ENCODE data around the gene IL21R.

The IL21R gene

DNA sequence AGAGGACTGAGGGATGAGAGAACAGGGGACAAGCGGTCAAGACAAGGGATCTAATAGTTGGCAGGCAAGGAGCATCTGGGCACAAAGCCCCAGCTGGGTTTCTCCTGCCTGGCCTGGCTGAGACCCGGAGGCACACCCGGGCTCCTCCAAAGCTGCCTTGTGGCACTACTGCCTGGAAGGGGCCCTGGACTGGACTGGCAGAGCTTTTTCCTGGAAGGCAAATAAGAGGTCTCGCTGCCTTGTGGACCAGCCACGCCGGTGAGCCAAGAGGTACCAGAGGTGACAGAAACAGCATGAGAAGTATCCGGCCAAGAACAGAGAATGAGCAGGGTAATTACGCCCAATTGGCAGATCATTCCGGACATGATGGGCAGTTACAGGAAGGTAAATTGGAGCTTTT is 83.2 kb downstream of the IL21R start:
- Histone ChIP-seq H3K9ac (ENCODE audit: low read depth in 1 of 2, low read length in 2 of 2) (no peak overlapping the region), H3K36me3 (ENCODE audit: control insufficient read depth in 2 of 2, insufficient read depth in 2 of 2, low read length in 2 of 2) (peaks cover 86 to 90% of the 10 kb centered on the region in 2 donors), H3K9me3 (ENCODE audit: control insufficient read depth in 2 of 2, low read length in 2 of 2) (no peaks in the 10 kb centered on the region), H3K4me3 (ENCODE audit: low read length in 2 of 2) (no peak overlapping the region), H3K27ac (ENCODE audit: low read depth in 2 of 2, low read length in 2 of 2) (no peak overlapping the region), H3K27me3 (ENCODE audit: control insufficient read depth in 2 of 2, insufficient read depth in 2 of 2, low read length in 2 of 2) (no peaks in the 10 kb centered on the region), H3K4me1 (ENCODE audit: control insufficient read depth in 2 of 2, insufficient read depth in 2 of 2, low read length in 2 of 2) (no peaks in the 10 kb centered on the region)

DNA sequence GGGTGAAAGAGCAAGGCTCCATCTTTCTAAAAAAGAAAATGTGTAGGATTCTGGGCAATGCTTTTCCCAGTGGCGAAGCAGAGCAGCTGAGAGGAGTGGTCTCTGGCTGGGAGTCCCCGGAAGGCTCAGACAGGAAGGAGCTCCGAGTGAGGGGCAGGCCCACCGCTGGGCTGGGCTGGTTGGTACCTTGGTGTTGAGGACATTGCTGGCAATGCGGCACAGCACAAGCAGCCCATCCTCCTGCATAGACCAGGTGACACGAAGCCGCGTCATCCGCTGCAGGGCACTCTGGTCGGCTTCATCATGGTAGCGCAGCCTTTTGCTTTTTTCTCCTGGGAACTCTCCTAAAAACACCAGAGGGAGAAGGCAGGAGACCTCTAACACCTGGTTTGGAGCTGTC is 83.8 kb downstream of the IL21R start:
- Histone ChIP-seq H3K9me3 (ENCODE audit: control insufficient read depth in 2 of 2, low read length in 2 of 2) (no peaks in the 10 kb centered on the region), H3K4me1 (ENCODE audit: control insufficient read depth in 2 of 2, insufficient read depth in 2 of 2, low read length in 2 of 2) (no peaks in the 10 kb centered on the region), H3K27me3 (ENCODE audit: control insufficient read depth in 2 of 2, insufficient read depth in 2 of 2, low read length in 2 of 2) (no peaks in the 10 kb centered on the region), H3K36me3 (ENCODE audit: control insufficient read depth in 2 of 2, insufficient read depth in 2 of 2, low read length in 2 of 2) (peaks cover 83 to 95% of the 10 kb centered on the region in 2 donors), H3K27ac (ENCODE audit: low read depth in 2 of 2, low read length in 2 of 2) (no peak overlapping the region), H3K4me3 (ENCODE audit: low read length in 2 of 2) (no peak overlapping the region), H3K9ac (ENCODE audit: low read depth in 1 of 2, low read length in 2 of 2) (no peak overlapping the region)

DNA sequence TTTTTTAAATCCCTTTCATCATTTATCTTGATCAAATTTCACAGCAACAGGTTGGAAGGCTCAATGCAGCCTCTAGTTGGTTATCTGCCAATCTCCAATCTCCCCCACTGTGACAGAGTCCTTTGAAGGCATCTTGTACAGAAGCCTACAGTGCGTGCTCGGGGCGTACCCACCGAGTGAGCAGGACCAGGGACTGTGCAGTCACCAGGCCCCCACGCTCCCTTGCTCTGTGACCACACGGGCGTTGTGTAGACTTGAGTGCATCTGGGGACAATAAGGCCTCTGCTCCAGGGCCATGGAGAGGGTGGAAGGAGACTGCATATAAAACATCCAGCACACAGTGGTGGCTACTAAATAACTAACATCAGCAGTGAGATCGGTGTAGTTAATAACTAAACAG is 84.4 kb downstream of the IL21R start:
- H3K36me3 ChIP-seq (ENCODE audit: control insufficient read depth in 2 of 2, insufficient read depth in 2 of 2, low read length in 2 of 2) = peaks cover 83 to 94% of the 10 kb centered on the region in 2 donors
- no peaks in the 10 kb centered on the region for H3K27me3 ChIP-seq (ENCODE audit: control insufficient read depth in 2 of 2, insufficient read depth in 2 of 2, low read length in 2 of 2)
- no peak overlapping the region for H3K9ac ChIP-seq (ENCODE audit: low read depth in 1 of 2, low read length in 2 of 2)

DNA sequence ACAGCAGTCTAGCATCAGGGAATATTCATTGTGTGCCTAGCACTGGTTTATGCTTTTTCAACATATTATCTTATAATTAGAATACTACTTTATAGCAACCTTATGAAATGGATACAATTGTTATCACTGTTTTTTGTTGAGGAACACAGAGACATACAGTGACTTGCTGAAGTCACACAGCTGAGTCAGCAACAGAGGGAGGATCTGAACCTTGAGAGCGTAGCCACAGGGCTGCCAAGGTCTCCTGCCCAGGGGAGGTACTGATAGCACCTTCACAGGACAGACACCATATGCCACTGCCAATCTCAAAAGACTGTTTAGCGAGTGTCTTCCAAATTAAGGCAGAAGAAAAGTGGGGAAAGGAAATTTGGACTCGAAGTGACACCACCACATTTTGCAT is 84.8 kb downstream of the IL21R start:
- Histone ChIP-seq H3K27me3 (ENCODE audit: control insufficient read depth in 2 of 2, insufficient read depth in 2 of 2, low read length in 2 of 2) (no peaks in the 10 kb centered on the region), H3K27ac (ENCODE audit: low read depth in 2 of 2, low read length in 2 of 2) (no peak overlapping the region), H3K9me3 (ENCODE audit: control insufficient read depth in 2 of 2, low read length in 2 of 2) (no peaks in the 10 kb centered on the region), H3K4me1 (ENCODE audit: control insufficient read depth in 2 of 2, insufficient read depth in 2 of 2, low read length in 2 of 2) (no peaks in the 10 kb centered on the region), H3K9ac (ENCODE audit: low read depth in 1 of 2, low read length in 2 of 2) (no peak overlapping the region), H3K4me3 (ENCODE audit: low read length in 2 of 2) (no peak overlapping the region), H3K36me3 (ENCODE audit: control insufficient read depth in 2 of 2, insufficient read depth in 2 of 2, low read length in 2 of 2) (peaks cover 83 to 94% of the 10 kb centered on the region in 2 donors)

More for the DNA sequence above, 84.4 kb downstream of the IL21R start:
- no peak overlapping the region for H3K27ac ChIP-seq (ENCODE audit: low read depth in 2 of 2, low read length in 2 of 2)
- H3K4me1 ChIP-seq (ENCODE audit: control insufficient read depth in 2 of 2, insufficient read depth in 2 of 2, low read length in 2 of 2) = no peaks in the 10 kb centered on the region
- H3K9me3 ChIP-seq (ENCODE audit: control insufficient read depth in 2 of 2, low read length in 2 of 2) = no peaks in the 10 kb centered on the region
- no peak overlapping the region for H3K4me3 ChIP-seq (ENCODE audit: low read length in 2 of 2)

DNA sequence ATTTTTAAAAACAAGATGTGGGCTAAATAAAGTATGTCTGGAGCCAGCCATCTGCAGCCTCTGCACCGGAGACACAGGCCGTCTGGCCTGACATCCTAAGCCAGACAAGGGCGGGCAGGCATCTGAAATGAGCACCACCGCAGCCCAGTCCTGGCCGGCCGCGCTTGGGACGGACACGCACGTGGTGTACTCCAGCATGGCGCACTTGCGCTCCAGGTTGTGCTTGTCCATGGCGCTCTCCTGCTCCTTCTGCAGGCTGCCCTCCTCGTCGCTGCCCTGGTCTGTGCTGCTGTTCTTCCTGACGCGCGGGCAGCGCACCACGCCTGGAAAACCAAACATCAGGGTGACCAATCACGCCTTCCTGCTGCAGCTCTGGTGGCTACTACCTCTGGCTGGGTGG is 87.4 kb downstream of the IL21R start:
- no peak overlapping the region for H3K9ac ChIP-seq (ENCODE audit: low read depth in 1 of 2, low read length in 2 of 2)
- no peaks in the 10 kb centered on the region for H3K9me3 ChIP-seq (ENCODE audit: control insufficient read depth in 2 of 2, low read length in 2 of 2)
- peaks cover 69 to 90% of the 10 kb centered on the region in 2 donors for H3K36me3 ChIP-seq (ENCODE audit: control insufficient read depth in 2 of 2, insufficient read depth in 2 of 2, low read length in 2 of 2)
- H3K27ac ChIP-seq (ENCODE audit: low read depth in 2 of 2, low read length in 2 of 2) = no peak overlapping the region
- no peaks in the 10 kb centered on the region for H3K4me1 ChIP-seq (ENCODE audit: control insufficient read depth in 2 of 2, insufficient read depth in 2 of 2, low read length in 2 of 2)
- H3K4me3 ChIP-seq (ENCODE audit: low read length in 2 of 2) = no peak overlapping the region
- no peaks in the 10 kb centered on the region for H3K27me3 ChIP-seq (ENCODE audit: control insufficient read depth in 2 of 2, insufficient read depth in 2 of 2, low read length in 2 of 2)

DNA sequence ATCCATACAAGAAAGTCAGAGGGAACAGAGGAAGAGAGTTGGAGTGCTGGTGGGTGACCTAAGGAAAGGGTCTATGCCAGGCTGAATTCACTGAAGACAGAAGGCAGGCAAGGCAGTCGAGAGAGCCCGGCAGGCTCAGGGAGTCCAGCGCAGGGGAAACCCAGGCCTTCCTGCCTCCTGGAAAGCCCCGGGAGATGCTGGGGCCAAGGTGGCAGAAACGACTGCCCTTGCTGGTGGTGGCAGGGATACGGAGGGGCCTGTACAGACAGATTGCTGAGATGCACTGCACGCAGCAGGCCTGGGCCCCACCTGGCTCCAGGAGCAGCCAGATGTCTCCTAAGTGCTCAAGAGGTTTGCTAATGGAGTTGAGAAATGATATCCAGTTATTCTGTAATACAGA is 87.9 kb downstream of the IL21R start:
- H3K27ac ChIP-seq (ENCODE audit: low read depth in 2 of 2, low read length in 2 of 2) = no peak overlapping the region
- no peak overlapping the region for H3K4me3 ChIP-seq (ENCODE audit: low read length in 2 of 2)
- H3K4me1 ChIP-seq (ENCODE audit: control insufficient read depth in 2 of 2, insufficient read depth in 2 of 2, low read length in 2 of 2) = no peaks in the 10 kb centered on the region
- H3K9ac ChIP-seq (ENCODE audit: low read depth in 1 of 2, low read length in 2 of 2) = no peak overlapping the region
- H3K36me3 ChIP-seq (ENCODE audit: control insufficient read depth in 2 of 2, insufficient read depth in 2 of 2, low read length in 2 of 2) = peaks cover 69 to 89% of the 10 kb centered on the region in 2 donors
- H3K27me3 ChIP-seq (ENCODE audit: control insufficient read depth in 2 of 2, insufficient read depth in 2 of 2, low read length in 2 of 2) = no peaks in the 10 kb centered on the region
- H3K9me3 ChIP-seq (ENCODE audit: control insufficient read depth in 2 of 2, low read length in 2 of 2) = no peaks in the 10 kb centered on the region

DNA sequence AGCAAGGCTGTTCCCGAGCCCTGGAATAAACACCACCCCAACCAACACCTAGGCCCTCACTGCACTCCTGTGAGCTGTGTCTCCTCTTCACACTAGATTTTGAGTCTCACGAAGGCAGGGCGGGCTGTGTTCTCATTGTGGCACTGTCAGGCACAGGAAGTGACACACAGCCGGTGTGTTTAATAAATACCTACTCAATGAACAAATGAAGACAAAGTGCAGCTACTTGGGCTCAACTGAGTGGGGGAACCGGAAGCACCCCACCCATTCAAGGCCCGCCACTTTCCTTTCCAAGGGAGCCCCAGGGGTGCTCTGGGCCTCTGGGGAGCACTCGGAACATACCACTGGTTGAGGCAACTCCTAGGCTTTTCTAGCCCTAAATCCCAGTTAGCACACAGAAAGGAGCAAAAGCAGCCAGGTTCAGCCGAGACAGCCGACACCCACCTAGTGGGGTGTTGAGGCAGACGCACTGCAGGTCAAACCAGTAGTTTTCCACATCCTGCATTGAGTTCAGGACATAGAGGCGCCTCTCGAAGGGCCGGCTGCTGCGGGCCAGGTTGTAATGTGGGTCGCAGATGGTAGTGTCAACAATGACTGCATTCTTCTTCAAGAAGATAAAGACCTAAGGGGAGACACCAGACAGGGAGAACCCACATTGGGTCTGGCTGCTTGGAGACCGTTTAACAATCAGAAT is 90.1 kb downstream of the IL21R start:
- Histone ChIP-seq H3K27me3 (ENCODE audit: control insufficient read depth in 2 of 2, insufficient read depth in 2 of 2, low read length in 2 of 2) (no peaks in the 10 kb centered on the region), H3K9me3 (ENCODE audit: control insufficient read depth in 2 of 2, low read length in 2 of 2) (no peaks in the 10 kb centered on the region), H3K36me3 (ENCODE audit: control insufficient read depth in 2 of 2, insufficient read depth in 2 of 2, low read length in 2 of 2) (peaks cover 64 to 84% of the 10 kb centered on the region in 2 donors), H3K9ac (ENCODE audit: low read depth in 1 of 2, low read length in 2 of 2) (no peak overlapping the region), H3K4me3 (ENCODE audit: low read length in 2 of 2) (no peak overlapping the region), H3K27ac (ENCODE audit: low read depth in 2 of 2, low read length in 2 of 2) (no peak overlapping the region), H3K4me1 (ENCODE audit: control insufficient read depth in 2 of 2, insufficient read depth in 2 of 2, low read length in 2 of 2) (no peaks in the 10 kb centered on the region)

DNA sequence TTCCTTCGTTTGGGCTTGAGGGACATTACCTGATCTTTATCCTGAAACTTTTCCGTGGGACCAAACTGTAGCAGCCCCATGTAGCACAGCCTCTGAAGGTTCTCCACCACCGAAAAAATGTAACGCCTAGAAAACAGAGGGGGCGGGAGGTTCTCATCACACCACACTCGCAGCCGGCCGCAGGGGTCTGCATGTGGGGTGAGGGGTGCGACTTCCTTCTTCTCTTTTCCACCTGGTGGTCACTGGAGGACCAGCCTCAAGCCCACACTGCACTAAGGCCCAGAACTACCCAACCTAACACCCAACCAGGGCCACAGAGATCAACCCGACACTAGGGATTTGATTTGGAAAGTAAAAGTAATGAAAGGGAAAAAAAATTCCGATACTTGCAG is 90.6 kb downstream of the IL21R start:
- Histone ChIP-seq H3K9ac (ENCODE audit: low read depth in 1 of 2, low read length in 2 of 2) (no peak overlapping the region), H3K27ac (ENCODE audit: low read depth in 2 of 2, low read length in 2 of 2) (no peak overlapping the region), H3K36me3 (ENCODE audit: control insufficient read depth in 2 of 2, insufficient read depth in 2 of 2, low read length in 2 of 2) (peaks cover 66 to 86% of the 10 kb centered on the region in 2 donors), H3K4me1 (ENCODE audit: control insufficient read depth in 2 of 2, insufficient read depth in 2 of 2, low read length in 2 of 2) (no peaks in the 10 kb centered on the region), H3K4me3 (ENCODE audit: low read length in 2 of 2) (no peak overlapping the region), H3K27me3 (ENCODE audit: control insufficient read depth in 2 of 2, insufficient read depth in 2 of 2, low read length in 2 of 2) (no peaks in the 10 kb centered on the region), H3K9me3 (ENCODE audit: control insufficient read depth in 2 of 2, low read length in 2 of 2) (no peaks in the 10 kb centered on the region)

DNA sequence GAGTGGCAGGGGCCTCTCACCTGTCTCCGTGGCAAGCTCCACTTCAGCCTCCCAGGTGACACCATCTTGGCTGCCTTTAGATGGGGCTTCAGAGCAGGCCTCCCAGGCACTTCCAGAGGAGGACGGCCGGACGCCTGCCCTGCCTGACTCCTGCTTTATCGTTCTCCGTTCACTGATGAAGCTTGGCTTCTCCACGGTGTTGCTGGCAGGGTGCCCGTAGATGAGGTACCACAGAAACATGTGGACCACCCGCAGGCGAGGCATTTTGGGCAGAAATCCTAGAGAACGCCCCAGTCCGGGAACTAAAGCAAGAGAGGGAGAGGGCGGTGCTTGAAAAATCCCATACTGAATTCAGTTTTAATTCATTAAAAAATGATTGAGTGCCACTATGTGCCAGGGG is 93.2 kb downstream of the IL21R start:
- Histone ChIP-seq H3K4me1 (ENCODE audit: control insufficient read depth in 2 of 2, insufficient read depth in 2 of 2, low read length in 2 of 2) (no peaks in the 10 kb centered on the region), H3K4me3 (ENCODE audit: low read length in 2 of 2) (no peak overlapping the region), H3K36me3 (ENCODE audit: control insufficient read depth in 2 of 2, insufficient read depth in 2 of 2, low read length in 2 of 2) (peaks cover 66 to 85% of the 10 kb centered on the region in 2 donors), H3K9me3 (ENCODE audit: control insufficient read depth in 2 of 2, low read length in 2 of 2) (no peaks in the 10 kb centered on the region), H3K27me3 (ENCODE audit: control insufficient read depth in 2 of 2, insufficient read depth in 2 of 2, low read length in 2 of 2) (no peaks in the 10 kb centered on the region), H3K27ac (ENCODE audit: low read depth in 2 of 2, low read length in 2 of 2) (no peak overlapping the region), H3K9ac (ENCODE audit: low read depth in 1 of 2, low read length in 2 of 2) (no peak overlapping the region)

DNA sequence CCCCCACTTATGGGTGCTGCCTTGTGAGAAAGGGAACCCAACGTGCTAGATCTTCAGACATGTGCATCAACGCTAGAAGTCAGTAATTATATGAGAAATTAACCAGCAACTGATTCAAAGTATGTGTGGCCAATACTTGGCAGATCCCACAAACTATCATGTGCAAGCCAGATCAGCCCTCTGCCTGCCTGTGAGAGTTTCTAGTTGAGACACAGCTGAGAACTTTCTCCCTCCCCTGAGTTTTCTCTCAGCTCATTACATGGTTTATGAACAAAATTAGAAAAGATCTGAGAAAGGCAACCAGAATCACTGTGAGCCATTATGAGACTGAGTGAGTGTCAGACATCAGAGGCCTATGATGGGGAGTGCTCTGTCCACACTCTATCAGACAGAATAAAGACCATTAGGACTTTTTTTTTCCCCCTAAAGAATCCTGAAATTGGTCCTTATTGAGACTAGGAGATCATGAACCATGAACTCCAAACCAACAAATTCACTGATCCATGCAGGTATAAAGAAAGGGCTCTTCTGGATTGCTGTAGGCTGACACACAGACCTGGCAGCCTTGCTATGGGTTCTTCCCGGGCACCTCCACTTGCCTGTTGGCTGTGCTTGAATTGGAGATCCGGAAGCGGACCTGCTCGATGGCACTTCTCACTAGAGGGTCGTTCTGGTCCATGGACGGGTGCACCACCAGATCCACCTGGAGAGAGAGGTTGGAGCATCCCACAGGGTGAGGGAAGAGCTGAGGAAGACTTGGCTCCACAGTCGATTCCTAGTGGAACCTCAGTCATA is 96.3 kb downstream of the IL21R start:
- Histone ChIP-seq H3K9ac (ENCODE audit: low read depth in 1 of 2, low read length in 2 of 2) (no peak overlapping the region), H3K9me3 (ENCODE audit: control insufficient read depth in 2 of 2, low read length in 2 of 2) (no peaks in the 10 kb centered on the region), H3K4me1 (ENCODE audit: control insufficient read depth in 2 of 2, insufficient read depth in 2 of 2, low read length in 2 of 2) (no peaks in the 10 kb centered on the region), H3K27me3 (ENCODE audit: control insufficient read depth in 2 of 2, insufficient read depth in 2 of 2, low read length in 2 of 2) (no peaks in the 10 kb centered on the region), H3K36me3 (ENCODE audit: control insufficient read depth in 2 of 2, insufficient read depth in 2 of 2, low read length in 2 of 2) (peaks cover 70 to 84% of the 10 kb centered on the region in 2 donors), H3K4me3 (ENCODE audit: low read length in 2 of 2) (no peak overlapping the region), H3K27ac (ENCODE audit: low read depth in 2 of 2, low read length in 2 of 2) (no peak overlapping the region)

All from mucosa of rectum (tissue), 2 donors.